ENCODE data around the gene SPRYD4.

- TF ChIP-seq CTCF (IDR thresholded peaks at IDR 0.05) (no peak), POLR2A (IDR thresholded peaks at IDR 0.05) (no peak)
Measured at GRCh38 chr12:56522411-56523193, 54.2 kb downstream of the SPRYD4 start.

Data from heart left ventricle (tissue), 13 donors.